Measurements from ENCODE around the gene GALNT13.

DNA sequence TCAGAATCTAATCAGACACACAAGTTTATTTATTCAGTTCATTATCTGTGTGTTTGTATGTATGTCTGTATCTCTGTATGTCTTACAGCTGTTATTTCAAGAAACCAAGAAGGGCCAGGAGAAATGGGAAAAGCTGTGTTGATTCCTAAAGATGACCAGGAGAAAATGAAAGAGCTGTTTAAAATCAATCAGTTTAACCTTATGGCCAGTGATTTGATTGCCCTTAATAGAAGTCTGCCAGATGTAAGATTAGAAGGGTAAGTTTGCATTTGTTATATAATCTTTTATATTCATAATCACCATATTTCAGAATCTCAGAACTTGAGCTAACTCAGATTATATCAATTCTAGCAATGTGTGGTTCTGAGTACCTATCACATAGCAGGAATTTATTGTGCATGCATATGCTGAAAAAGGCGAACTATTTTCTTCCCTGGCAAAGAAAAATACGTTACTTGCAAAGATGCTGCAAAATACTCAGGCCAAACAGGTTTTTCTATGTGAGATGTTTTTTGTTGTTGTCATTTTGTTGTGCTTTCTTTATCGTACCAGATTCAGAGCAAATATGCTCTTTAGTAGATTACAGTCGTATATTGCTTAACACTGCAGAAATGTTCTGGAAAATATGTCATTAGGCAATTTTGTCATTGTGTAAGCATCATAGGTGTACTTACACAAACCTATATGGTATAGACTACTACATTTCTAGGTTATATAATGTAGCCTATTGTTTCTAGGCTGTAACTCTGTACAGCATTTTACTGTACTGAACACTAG, 268.7 kb downstream of the GALNT13 start:
- TF ChIP-seq, protein P1, sequence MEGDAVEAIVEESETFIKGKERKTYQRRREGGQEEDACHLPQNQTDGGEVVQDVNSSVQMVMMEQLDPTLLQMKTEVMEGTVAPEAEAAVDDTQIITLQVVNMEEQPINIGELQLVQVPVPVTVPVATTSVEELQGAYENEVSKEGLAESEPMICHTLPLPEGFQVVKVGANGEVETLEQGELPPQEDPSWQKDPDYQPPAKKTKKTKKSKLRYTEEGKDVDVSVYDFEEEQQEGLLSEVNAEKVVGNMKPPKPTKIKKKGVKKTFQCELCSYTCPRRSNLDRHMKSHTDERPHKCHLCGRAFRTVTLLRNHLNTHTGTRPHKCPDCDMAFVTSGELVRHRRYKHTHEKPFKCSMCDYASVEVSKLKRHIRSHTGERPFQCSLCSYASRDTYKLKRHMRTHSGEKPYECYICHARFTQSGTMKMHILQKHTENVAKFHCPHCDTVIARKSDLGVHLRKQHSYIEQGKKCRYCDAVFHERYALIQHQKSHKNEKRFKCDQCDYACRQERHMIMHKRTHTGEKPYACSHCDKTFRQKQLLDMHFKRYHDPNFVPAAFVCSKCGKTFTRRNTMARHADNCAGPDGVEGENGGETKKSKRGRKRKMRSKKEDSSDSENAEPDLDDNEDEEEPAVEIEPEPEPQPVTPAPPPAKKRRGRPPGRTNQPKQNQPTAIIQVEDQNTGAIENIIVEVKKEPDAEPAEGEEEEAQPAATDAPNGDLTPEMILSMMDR (IDR thresholded peaks at IDR 0.05; ENCODE audit: insufficient read depth, low read depth, low read length), result no peak
- no peak for TF ChIP-seq EZH2 (IDR thresholded peaks at IDR 0.05; ENCODE audit: insufficient read depth, low read length)
